PFSK-1 (cell line): ENCODE measurements around the gene NLRP6.

Experiments
- FOXP2 ChIP-seq: optimal IDR thresholded peaks from 2 replicates; pipeline ENCODE3; 2011; ENCODE audit warnings: borderline replicate concordance, control low read depth, inconsistent platforms; ENCODE audit not compliant: insufficient read depth; ENCODE audit errors: extremely low read length, extremely low read depth
- POLR2AphosphoS5 ChIP-seq: IDR thresholded peaks from 2 replicates; pipeline ENCODE4 v1.6.1; 2012; ENCODE audit warnings: low read depth, mild to moderate bottlenecking, control low read depth, low read length, moderate library complexity
- SIN3A ChIP-seq: IDR thresholded peaks from 2 replicates; pipeline ENCODE4 v1.6.1; 2012; ENCODE audit warnings: mild to moderate bottlenecking, low read length, moderate library complexity, borderline replicate concordance; ENCODE audit not compliant: insufficient read depth
- TAF1 ChIP-seq: IDR thresholded peaks from 2 replicates; pipeline ENCODE4 v1.6.1; 2012; ENCODE audit warnings: low read length, control low read depth, borderline replicate concordance; ENCODE audit not compliant: insufficient read depth
- TF ChIP-seq, protein P1 (sequence below), 2 experiments: IDR thresholded peaks; 2 replicates each; pipeline versions ENCODE4 v1.6.1 to v1.8.0; 2011 to 2012; ENCODE audit warnings: low read depth in 2 of 2, low read length in 2 of 2, control low read depth in 1 of 2, inconsistent platforms in 1 of 2, mild to moderate bottlenecking in 1 of 2, moderate library complexity in 1 of 2; ENCODE audit not compliant: insufficient read depth in 1 of 2

NLRP6 gene

DNA sequence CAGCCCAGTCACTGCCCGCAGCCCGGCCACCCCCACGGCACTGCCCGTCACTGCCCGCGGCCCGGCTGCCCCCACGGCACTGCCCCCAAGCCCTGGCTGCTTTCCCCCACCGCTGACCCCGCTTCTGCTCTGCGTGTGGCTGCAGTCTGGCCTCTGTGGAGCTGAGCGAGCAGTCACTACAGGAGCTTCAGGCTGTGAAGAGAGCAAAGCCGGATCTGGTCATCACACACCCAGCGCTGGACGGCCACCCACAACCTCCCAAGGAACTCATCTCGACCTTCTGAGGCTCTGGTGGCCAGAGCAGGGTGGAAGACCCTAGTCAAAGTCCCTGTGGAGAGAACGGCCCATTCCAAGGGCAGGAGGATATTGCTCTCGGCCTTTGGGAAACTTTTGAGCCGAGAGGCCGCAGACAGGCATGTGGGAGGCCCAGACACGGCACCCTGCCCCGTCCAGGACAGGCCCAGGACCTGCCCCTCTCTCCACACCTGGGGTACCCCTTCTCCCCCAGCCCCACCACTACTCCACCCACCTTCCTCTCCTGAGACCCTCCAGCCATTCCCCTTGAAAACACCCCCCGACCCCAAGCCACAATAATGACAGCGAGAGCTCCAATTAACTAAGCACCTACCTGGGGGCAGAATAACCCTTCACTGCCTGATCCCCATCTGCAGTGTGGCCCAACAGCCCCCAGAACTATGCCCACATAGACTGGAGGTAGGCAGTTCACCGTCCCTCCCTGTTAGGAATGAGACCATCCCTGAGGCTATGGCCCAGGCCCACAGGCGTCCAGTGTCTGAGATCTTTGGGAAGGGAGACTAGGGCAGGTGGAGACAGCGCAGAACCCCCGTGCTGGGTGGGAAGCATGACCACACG, 7.0 kb downstream of the NLRP6 start:
- TF ChIP-seq FOXP2 (no peak), SIN3A (no peak), POLR2AphosphoS5 (no peak), TAF1 (no peak)
- TF ChIP-seq, protein P1, sequence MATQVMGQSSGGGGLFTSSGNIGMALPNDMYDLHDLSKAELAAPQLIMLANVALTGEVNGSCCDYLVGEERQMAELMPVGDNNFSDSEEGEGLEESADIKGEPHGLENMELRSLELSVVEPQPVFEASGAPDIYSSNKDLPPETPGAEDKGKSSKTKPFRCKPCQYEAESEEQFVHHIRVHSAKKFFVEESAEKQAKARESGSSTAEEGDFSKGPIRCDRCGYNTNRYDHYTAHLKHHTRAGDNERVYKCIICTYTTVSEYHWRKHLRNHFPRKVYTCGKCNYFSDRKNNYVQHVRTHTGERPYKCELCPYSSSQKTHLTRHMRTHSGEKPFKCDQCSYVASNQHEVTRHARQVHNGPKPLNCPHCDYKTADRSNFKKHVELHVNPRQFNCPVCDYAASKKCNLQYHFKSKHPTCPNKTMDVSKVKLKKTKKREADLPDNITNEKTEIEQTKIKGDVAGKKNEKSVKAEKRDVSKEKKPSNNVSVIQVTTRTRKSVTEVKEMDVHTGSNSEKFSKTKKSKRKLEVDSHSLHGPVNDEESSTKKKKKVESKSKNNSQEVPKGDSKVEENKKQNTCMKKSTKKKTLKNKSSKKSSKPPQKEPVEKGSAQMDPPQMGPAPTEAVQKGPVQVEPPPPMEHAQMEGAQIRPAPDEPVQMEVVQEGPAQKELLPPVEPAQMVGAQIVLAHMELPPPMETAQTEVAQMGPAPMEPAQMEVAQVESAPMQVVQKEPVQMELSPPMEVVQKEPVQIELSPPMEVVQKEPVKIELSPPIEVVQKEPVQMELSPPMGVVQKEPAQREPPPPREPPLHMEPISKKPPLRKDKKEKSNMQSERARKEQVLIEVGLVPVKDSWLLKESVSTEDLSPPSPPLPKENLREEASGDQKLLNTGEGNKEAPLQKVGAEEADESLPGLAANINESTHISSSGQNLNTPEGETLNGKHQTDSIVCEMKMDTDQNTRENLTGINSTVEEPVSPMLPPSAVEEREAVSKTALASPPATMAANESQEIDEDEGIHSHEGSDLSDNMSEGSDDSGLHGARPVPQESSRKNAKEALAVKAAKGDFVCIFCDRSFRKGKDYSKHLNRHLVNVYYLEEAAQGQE (IDR thresholded peaks at IDR 0.05; ENCODE audit: insufficient read depth in 1 of 2, low read depth in 2 of 2, low read length in 2 of 2), result no peak

- TF ChIP-seq, protein P1 (IDR thresholded peaks at IDR 0.05; ENCODE audit: insufficient read depth in 1 of 2, low read depth in 2 of 2, low read length in 2 of 2), result no peak
- TF ChIP-seq POLR2AphosphoS5 (no peak), TAF1 (no peak), SIN3A (no peak), FOXP2 (no peak)
These were observed 7.7 kb downstream of the NLRP6 start for GRCh38 chr11:285894-286220.

- TF ChIP-seq POLR2AphosphoS5 (no peak), SIN3A (no peak), TAF1 (no peak)
- TF ChIP-seq, protein P1 (IDR thresholded peaks at IDR 0.05; ENCODE audit: insufficient read depth in 1 of 2, low read depth in 2 of 2, low read length in 2 of 2), result no peak
These were observed 9.7 kb downstream of the NLRP6 start for GRCh38 chr11:287821-288477.

DNA sequence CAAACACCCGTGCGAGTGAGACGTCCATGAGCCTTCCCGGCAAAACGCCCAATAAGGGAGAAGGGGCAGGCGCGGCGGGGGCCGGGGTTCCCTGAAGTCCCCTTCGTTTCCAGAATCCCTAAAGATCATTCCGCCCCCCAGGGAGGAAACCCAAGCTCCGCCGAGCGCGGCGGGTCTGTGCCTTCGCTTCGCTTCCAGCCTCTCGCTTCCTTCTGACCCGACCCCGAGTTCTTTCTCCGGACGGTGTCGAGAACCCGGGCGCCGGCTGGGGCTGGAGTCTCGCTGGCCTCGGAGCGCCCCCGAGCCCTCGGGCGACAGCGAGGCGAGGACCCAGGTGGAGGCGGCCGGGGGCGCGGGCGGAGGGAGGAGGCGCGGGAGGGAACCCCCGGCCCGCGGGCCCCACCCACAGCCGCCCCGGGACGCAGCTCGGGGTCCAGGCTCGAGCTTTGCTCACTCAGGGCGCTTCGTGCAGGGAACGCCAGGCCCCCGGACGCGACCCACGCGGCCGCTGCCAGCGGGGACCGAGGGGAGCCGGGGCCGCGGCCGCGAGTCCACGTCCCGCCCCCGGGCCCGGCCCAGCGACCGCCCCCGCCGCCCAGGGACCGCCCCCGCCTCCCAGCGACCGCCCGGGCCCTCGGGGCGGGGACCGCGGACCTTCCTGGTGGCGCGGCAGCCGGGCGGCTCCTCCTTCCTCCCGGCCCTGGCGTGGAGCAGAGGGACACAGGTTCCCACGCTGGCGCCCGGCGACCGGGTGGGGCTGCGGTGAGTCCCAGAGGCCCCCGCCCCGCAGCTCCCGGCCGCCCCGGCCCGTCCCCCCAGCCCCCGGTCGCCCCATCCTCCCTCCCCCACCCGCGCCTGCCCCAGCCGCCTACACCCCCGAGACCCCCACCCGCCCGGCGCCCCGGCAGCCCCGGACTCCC, 10.5 kb downstream of the NLRP6 start, which contains the start of gene PGGHG:
TSS of gene PGGHG (plus strand) at position 649 of the 920 bp plus-strand sequence. CDS start 691 bp downstream, outside the sequence.
- TF ChIP-seq, protein P1 (IDR thresholded peaks at IDR 0.05; ENCODE audit: insufficient read depth in 1 of 2, low read depth in 2 of 2, low read length in 2 of 2), result no peak
- TF ChIP-seq POLR2AphosphoS5, result peak; percentile 54; the same call in 1 of the 2 replicates
